Measurements from ENCODE around the gene DDA1. TPM values are rescaled to one million over a fixed set of nuclear protein-coding genes. Genes with fewer than 3 reads are reported as not detected.

DDA1 gene
- total RNA-seq, 1 experiment from 2014 or later, result 14.0 TPM

- in situ Hi-C loops (cut with HindIII; ENCODE audit: low pct_unique_long_range_greater_than_20kb, low sequenced_read_pairs), result no loop called here
- DNase-seq (ENCODE audit: low read depth, low spot score), result no peak
Observed at GRCh38 chr19:17305216-17305516, 4.2 kb upstream of the DDA1 start.

DNA sequence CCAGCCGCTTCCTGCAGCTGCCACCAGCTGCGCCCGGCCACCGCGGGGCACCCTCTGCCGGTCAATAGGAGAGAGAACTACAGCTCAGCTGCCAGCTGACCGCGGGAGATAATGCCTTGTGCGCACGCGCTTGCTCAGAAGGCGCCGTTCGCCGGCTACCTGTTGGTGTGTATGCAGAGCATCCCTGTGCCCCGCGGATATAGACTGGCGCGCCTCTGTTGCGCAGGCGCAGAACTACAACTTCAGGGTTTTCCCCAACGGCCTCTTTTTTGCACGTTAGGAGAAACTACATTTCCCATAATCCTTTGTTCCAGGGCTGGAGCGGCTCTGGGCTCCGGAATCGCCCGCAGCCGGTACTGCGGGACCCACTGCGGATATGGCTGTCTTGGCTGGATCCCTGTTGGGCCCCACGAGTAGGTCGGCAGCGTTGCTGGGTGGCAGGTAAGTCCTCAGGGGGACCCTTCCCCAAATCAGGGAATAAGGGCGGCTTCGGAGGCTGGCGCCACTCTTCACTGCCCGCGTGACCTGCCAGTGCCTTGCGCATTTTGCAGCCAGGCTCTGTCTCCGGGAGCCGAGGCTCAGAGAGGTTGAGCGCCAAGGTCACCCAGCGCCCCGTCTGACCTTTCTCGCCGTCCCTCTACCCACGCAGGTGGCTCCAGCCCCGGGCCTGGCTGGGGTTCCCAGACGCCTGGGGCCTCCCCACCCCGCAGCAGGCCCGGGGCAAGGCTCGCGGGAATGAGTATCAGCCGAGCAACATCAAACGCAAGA, 3.7 kb upstream of the DDA1 start, which contains the start of gene MRPL34:
Gene MRPL34, plus strand, starts transcription at position 356 of the 768 bp plus-strand sequence. Its CDS starts 21 bp downstream, at position 377.
- in situ Hi-C loops (cut with HindIII; ENCODE audit: low pct_unique_long_range_greater_than_20kb, low sequenced_read_pairs), result no loop called here
- DNase-seq (ENCODE audit: low read depth, low spot score), result peak; percentile 98

GRCh38 chr19:17306285-17306714, 3.1 kb upstream of the DDA1 start:
- in situ Hi-C loops (cut with HindIII; ENCODE audit: low pct_unique_long_range_greater_than_20kb, low sequenced_read_pairs), result no loop called here
- DNase-seq (ENCODE audit: low read depth, low spot score), result peak; percentile 11

- in situ Hi-C loops (cut with HindIII; ENCODE audit: low pct_unique_long_range_greater_than_20kb, low sequenced_read_pairs), result no loop called here
- no peak for DNase-seq (ENCODE audit: low read depth, low spot score)
Observed at GRCh38 chr19:17307876-17308377, 1.4 kb upstream of the DDA1 start.

- in situ Hi-C loops (cut with HindIII; ENCODE audit: low pct_unique_long_range_greater_than_20kb, low sequenced_read_pairs), result no loop called here
- DNase-seq (ENCODE audit: low read depth, low spot score), result no peak
Observed at GRCh38 chr19:17309965-17310461, 650 bp downstream of the DDA1 start.

GRCh38 chr19:17311455-17312188, 2.3 kb downstream of the DDA1 start:
- in situ Hi-C loops (cut with HindIII; ENCODE audit: low pct_unique_long_range_greater_than_20kb, low sequenced_read_pairs), result no loop called here
- no peak for DNase-seq (ENCODE audit: low read depth, low spot score)

GRCh38 chr19:17312189-17313113, 3.1 kb downstream of the DDA1 start:
- in situ Hi-C loops (cut with HindIII; ENCODE audit: low pct_unique_long_range_greater_than_20kb, low sequenced_read_pairs), result no loop called here
- DNase-seq (ENCODE audit: low read depth, low spot score), result no peak

- in situ Hi-C loops (cut with HindIII; ENCODE audit: low pct_unique_long_range_greater_than_20kb, low sequenced_read_pairs), result no loop called here
- DNase-seq (ENCODE audit: low read depth, low spot score), result no peak
Observed at GRCh38 chr19:17314007-17314593, 4.7 kb downstream of the DDA1 start.

GRCh38 chr19:17318966-17319365, 9.6 kb downstream of the DDA1 start:
- DNase-seq (ENCODE audit: low read depth, low spot score), result no peak
- in situ Hi-C loops (cut with HindIII; ENCODE audit: low pct_unique_long_range_greater_than_20kb, low sequenced_read_pairs), result no loop called here

DNA sequence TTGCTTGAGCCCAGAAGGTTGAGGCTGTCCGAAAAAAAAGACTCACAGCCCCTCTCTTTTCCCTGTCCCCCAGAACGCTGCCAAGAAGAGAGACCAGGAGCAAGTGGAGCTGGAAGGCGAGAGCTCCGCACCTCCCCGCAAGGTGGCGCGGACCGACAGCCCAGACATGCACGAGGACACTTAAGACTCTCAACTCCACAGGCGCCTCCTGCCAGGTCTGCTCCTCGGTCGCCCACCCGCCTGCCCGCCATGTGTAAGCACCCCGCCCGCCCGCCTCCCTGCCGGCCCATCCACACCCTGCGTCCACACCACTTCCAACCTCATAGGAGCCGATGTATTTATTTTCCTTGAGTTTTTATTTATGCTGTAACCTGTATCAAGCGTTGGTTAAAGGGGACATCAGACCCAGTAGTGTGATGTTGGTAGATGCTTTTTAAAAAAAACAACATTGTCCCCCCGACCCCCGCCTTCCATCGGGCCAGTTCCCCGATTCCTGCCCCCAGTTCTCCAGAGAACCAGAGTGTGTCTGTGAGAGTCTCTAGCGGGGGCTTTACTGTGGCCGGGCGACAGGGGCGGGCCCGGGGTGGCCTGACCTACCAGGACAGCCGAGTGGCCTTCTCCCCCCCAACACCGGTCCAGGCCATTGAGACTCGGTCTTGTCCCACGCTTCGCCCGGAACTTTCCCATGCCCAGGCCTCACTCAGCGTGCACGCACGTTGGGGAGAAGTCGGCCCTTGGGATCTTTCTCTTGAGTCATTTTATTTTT, 10.3 kb downstream of the DDA1 start:
- in situ Hi-C loops (cut with HindIII; ENCODE audit: low pct_unique_long_range_greater_than_20kb, low sequenced_read_pairs), result no loop called here
- DNase-seq (ENCODE audit: low read depth, low spot score), result no peak

DNA sequence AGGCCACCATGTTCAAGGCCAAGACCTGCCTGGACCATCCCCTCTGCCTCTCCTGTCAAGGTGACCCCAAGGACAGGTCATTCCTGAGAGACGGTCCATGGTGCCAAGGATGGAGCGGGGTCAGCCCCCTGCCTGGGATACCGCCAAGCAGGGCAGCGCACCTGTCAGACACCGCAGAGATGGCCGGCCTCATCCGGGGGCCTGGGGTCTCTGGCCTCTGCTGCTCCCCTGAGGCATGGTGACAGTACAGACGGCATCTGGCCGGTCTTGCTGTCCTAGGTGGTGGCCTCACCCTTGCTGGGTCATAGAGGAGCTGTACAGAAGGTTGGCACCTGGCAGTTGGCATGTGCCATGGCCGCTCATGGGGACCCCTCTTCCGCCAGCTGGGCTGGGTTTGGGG, 11.1 kb downstream of the DDA1 start:
- in situ Hi-C loops (cut with HindIII; ENCODE audit: low pct_unique_long_range_greater_than_20kb, low sequenced_read_pairs), result no loop called here
- DNase-seq (ENCODE audit: low read depth, low spot score), result no peak

GRCh38 chr19:17321655-17322489, 12.5 kb downstream of the DDA1 start:
- in situ Hi-C loops (cut with HindIII; ENCODE audit: low pct_unique_long_range_greater_than_20kb, low sequenced_read_pairs), result no loop called here
- no peak for DNase-seq (ENCODE audit: low read depth, low spot score)

DNA sequence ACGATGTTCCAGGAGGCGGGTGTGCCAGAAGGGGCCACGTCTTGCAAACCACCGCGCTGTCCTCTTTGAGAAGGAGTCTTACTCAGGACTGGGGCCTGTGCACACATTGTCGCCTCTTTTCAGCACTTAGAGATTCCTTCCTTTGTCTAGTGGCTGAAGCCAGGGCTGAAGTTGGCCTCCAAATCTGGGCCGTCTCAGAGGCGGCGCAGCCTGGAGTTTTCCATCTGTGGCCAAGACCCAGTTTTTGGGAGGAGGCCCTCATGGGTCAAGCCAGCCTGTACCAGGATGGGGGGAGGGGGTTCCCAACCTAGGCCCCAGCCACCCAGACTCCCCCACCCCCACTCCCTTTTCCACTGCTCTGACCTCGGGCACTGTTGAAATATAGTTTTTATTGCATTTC, 13.5 kb downstream of the DDA1 start:
- no peak for DNase-seq (ENCODE audit: low read depth, low spot score)
- in situ Hi-C loops (cut with HindIII; ENCODE audit: low pct_unique_long_range_greater_than_20kb, low sequenced_read_pairs), result no loop called here

- in situ Hi-C loops (cut with HindIII; ENCODE audit: low pct_unique_long_range_greater_than_20kb, low sequenced_read_pairs), result no loop called here
- no peak for DNase-seq (ENCODE audit: low read depth, low spot score)
Observed at GRCh38 chr19:17323300-17323963, 14.1 kb downstream of the DDA1 start.

GRCh38 chr19:17323964-17324332, 14.6 kb downstream of the DDA1 start:
- DNase-seq (ENCODE audit: low read depth, low spot score), result no peak
- in situ Hi-C loops (cut with HindIII; ENCODE audit: low pct_unique_long_range_greater_than_20kb, low sequenced_read_pairs), result no loop called here
